NK-92 (cell line): ENCODE data around the gene DDX51.

Experiments used
- DNase-seq: peaks from one replicate; lab custom pipeline; 2025; ENCODE audit not compliant: unreplicated experiment; lab: John Stamatoyannopoulos, UW

DDX51 gene

GRCh38 chr12:132144115-132144809 is at the start of gene DDX51, which contains the start of gene NOC4L:
DDX51 (minus strand) TSS chr12:132144319; CDS start chr12:132144296, 23 bp downstream.
NOC4L (plus strand) TSS chr12:132144457; CDS start chr12:132144489, 32 bp downstream.
- DNase-seq, result peak; percentile 77

DNA sequence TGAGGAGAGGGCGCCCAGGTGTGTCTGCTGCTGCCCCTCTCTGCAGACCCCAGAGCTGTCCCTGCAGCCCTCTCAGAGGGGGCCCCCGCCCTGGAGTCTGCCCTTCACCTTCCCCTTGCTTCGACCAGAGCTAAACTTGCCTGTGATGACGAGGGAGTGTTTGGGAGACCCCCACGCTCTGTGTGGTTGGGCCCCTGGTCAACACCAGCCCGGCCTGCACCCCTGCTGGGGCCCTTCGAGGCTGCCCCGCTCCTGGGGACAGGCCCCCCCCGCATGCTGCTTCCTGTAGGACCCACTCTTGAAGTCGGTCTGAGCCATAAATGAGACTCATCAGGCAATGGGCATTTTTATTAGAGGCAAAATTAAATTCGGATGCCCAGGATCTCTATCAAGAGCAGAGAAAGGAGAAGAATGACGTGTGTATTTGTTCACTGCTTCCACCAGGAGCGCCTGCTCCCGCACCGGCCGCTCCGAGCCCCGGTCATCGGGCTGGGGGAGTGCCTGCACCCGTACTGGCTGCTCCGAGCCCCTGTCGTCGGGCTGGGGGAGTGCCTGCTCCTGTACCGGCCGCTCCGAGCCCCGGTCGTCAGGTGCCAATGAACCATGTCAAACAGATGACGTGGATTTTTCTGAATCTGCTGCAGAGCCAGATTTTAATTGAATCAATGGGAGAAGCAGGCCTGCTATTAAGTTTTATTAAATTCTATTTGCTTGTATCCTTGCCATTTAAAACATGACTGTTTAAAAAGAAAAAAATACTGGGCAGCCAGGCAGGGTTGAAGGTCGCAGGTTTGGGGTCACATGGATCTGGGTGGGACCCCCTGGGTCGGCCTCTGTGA is 47.8 kb upstream of the DDX51 start:
- no peak for DNase-seq

GRCh38 chr12:132190834-132191500 is 46.8 kb upstream of the DDX51 start:
- no peak for DNase-seq

- no peak for DNase-seq
These were observed 46.1 kb upstream of the DDX51 start for GRCh38 chr12:132190012-132190755.

- DNase-seq, result peak; percentile 21
These were observed 45.4 kb upstream of the DDX51 start for GRCh38 chr12:132189378-132190011.

GRCh38 chr12:132188916-132189325 is 44.8 kb upstream of the DDX51 start:
- DNase-seq, result no peak

DNA sequence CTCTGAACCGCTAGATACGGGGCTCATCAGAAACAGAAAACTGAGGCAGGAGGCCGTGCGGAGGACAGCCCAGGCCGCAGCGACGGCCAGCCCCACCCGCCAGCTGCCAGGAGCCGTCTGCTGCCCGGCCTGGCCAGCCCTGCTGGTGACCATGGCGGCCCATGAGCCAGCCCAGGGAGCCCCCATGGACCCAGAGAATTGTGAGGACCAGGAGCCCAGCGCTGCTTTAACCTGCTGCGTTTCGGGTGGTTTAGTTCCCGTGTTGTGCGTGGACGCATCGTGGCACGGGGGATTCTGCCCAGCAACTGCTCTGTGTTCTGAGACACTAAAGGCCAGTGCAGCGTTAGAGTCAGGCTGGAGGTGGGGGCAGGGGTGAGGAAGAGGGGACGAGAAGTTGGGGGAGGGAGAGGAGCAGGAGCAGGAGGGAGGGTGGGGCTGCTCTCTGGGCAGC is 44.4 kb upstream of the DDX51 start:
- DNase-seq, result no peak

- DNase-seq, result no peak
These were observed 43.7 kb upstream of the DDX51 start for GRCh38 chr12:132187646-132188450.

GRCh38 chr12:132186857-132187620 is 42.9 kb upstream of the DDX51 start:
- no peak for DNase-seq

DNA sequence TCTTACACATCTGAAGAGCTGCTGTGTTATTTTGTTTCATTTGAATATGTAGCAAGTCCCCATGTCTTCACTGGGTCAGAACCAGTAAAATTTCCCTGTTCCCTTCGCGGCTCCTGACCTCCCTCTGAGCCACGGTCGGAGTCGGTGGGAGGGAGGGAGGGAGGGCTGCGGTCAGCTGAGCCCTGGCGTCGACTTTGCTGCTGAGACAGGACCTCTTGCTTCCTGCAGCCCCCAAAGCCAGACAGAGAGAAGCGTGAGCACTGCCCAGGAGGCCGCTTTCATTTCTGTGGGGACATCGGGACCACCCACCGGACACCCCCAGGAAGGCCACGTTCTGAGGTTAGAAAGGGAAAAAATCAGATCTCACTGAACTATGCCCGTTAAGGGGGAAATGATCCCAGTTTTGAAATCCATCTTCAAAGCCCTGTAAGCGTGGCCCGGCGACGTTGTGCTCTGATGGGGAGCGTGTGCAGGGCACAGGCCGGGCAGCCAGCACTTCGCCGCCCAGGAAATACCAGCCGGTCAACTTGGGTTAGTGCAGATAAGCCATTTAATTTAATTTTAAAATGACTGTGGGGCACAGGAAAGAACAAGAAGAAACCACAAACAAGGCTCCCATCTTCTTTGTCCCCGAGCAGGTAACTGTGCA is 42.2 kb upstream of the DDX51 start:
- DNase-seq, result no peak

DNA sequence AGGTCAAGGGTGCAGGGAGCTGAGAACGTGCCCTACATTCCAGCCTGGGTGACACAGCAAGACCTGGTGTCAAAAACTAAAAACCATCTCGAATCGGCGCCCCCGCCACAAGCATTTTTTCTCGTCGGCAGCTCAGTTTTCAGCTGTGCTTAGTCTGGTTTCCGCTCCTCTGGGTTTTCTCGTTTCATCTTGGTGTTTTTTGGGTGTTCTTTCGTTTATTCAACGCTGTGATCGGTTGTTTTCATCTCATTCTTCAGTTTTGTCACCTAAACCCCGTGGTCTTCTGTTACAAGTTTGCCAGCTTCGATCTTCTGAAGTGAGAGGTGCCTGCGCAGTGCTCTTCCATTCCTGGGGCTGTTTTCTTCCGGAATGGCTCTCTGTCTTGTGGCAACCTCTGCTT is 41.6 kb upstream of the DDX51 start:
- DNase-seq, result no peak

GRCh38 chr12:132182711-132183365 is 38.7 kb upstream of the DDX51 start:
- DNase-seq, result no peak

DNA sequence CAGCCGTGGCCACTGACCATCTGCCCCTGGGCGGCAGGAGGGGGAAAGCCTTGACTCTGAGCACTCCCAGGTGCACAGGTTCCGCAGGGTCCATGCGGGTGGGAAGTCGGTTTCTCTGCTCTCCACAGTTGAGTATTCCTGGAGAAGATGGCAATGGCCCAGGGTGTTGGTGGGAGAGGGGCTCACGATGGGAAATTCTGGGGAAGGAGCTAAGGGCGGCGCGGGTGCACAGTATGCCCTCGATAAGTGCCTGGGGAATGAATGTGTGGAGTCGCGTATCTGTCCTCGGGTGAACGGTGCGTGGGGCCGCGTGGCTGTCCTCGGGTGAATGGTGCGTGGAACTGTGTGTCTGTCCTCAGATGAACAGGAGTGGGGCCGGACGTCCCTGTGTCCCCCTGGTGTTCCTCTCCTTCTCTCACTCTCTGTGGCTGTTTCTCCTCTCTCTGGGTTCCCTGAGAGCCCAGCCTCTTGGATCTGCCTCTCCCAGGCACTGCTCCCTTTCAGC is 38.1 kb upstream of the DDX51 start:
- no peak for DNase-seq

GRCh38 chr12:132181570-132182200 is 37.6 kb upstream of the DDX51 start:
- DNase-seq, result no peak

DNA sequence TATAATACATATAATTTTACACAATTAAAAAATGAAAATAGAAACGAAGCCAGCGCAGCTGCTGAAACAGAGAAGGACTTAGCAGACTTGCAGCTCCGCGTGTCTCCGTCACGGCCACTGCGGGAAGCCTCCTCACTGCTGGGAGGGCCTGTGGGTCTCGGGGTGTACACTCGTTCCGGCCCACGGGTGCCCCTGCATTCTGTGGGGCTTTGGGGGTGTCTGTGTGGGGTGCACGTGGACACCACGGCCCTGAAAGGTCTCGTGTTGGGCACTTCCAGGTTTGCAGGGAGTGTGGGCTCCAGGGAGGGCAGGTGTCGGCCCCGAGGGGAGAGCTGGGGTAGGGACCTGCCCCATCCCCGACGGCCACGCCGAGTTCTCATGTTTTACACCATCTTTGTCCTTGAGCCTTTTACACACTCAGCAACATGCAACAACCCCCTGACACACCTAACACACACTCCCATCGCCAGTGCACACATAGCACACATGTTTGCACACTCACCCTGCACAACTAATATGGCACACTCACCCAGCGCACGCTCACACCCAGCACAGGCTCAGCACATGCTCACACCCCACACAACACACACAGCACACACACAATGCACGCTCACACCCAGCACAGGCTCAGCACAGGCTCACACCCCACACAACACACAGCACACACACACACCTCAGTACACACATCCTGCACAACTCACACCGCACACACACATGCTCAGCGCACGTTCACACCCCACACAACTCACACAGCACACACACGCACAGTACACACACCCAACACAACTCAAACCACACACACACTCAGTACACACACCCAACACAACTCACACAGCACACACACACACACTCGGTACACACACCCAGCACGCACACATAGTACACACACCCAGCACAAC is 36.8 kb upstream of the DDX51 start:
- DNase-seq, result no peak
